ENCODE measurements around the gene PTPRM.
A peak's percentile ranks its signal among the peaks of the same experiment; 100 is the strongest.

Gene PTPRM

GRCh38 chr18:7626175-7626921 lies 59.2 kb downstream of the PTPRM start:
- Histone ChIP-seq H3K79me2 (ENCODE audit: insufficient read depth, low read depth) (no peaks in the 10 kb centered on the region), H2AFZ (ENCODE audit: low read depth) (no peak overlapping the region), H3K9ac (no peak overlapping the region), H3K4me1 (ENCODE audit: low read depth, poor library complexity, severe bottlenecking) (peaks cover 32% of the 10 kb centered on the region), H4K20me1 (ENCODE audit: insufficient read depth) (no peaks in the 10 kb centered on the region), H3K27me3 (ENCODE audit: insufficient read depth, low read depth) (no peaks in the 10 kb centered on the region), H3K4me3 (IDR thresholded peaks at IDR 0.05; ENCODE audit: insufficient read depth, low read depth, low read length) (no peak overlapping the region), H3K4me2 (no peak overlapping the region), H3K36me3 (ENCODE audit: insufficient read depth) (no peaks in the 10 kb centered on the region), H3K27ac (no peak overlapping the region)
- TF ChIP-seq CTCF (conservative IDR thresholded peaks at IDR 0.05; ENCODE audit: low read depth, low read length): no peak

- H3K4me2 ChIP-seq: no peak overlapping the region
- no peak for TF ChIP-seq CTCF (conservative IDR thresholded peaks at IDR 0.05; ENCODE audit: low read depth, low read length)
Observed at GRCh38 chr18:7626922-7627440, 59.9 kb downstream of the PTPRM start.

GRCh38 chr18:7629416-7629815 lies 62.3 kb downstream of the PTPRM start:
- Histone ChIP-seq H2AFZ (ENCODE audit: low read depth) (no peak overlapping the region), H3K9ac (no peak overlapping the region), H3K4me3 (IDR thresholded peaks at IDR 0.05; ENCODE audit: insufficient read depth, low read depth, low read length) (no peak overlapping the region), H4K20me1 (ENCODE audit: insufficient read depth) (no peaks in the 10 kb centered on the region), H3K36me3 (ENCODE audit: insufficient read depth) (no peaks in the 10 kb centered on the region), H3K4me2 (peak overlapping the region; percentile 37; the same call in 1 of the 2 replicates), H3K4me1 (ENCODE audit: low read depth, poor library complexity, severe bottlenecking) (peaks cover 34% of the 10 kb centered on the region), H3K27me3 (ENCODE audit: insufficient read depth, low read depth) (no peaks in the 10 kb centered on the region), H3K79me2 (ENCODE audit: insufficient read depth, low read depth) (no peaks in the 10 kb centered on the region), H3K27ac (no peak overlapping the region)
- no peak for TF ChIP-seq CTCF (conservative IDR thresholded peaks at IDR 0.05; ENCODE audit: low read depth, low read length)

More at GRCh38 chr18:7626922-7627440, 59.9 kb downstream of the PTPRM start:
- Histone ChIP-seq H4K20me1 (ENCODE audit: insufficient read depth) (no peaks in the 10 kb centered on the region), H3K36me3 (ENCODE audit: insufficient read depth) (no peaks in the 10 kb centered on the region), H3K4me3 (IDR thresholded peaks at IDR 0.05; ENCODE audit: insufficient read depth, low read depth, low read length) (no peak overlapping the region), H3K4me1 (ENCODE audit: low read depth, poor library complexity, severe bottlenecking) (peaks cover 34% of the 10 kb centered on the region), H3K27me3 (ENCODE audit: insufficient read depth, low read depth) (no peaks in the 10 kb centered on the region), H3K79me2 (ENCODE audit: insufficient read depth, low read depth) (no peaks in the 10 kb centered on the region), H3K9ac (no peak overlapping the region), H2AFZ (ENCODE audit: low read depth) (no peak overlapping the region), H3K27ac (no peak overlapping the region)

GRCh38 chr18:7630731-7631442 lies 63.8 kb downstream of the PTPRM start:
- Histone ChIP-seq H3K4me1 (ENCODE audit: low read depth, poor library complexity, severe bottlenecking) (peaks cover 34% of the 10 kb centered on the region), H2AFZ (ENCODE audit: low read depth) (no peak overlapping the region), H3K79me2 (ENCODE audit: insufficient read depth, low read depth) (no peaks in the 10 kb centered on the region), H3K27ac (no peak overlapping the region), H3K4me3 (IDR thresholded peaks at IDR 0.05; ENCODE audit: insufficient read depth, low read depth, low read length) (no peak overlapping the region), H4K20me1 (ENCODE audit: insufficient read depth) (no peaks in the 10 kb centered on the region), H3K27me3 (ENCODE audit: insufficient read depth, low read depth) (no peaks in the 10 kb centered on the region), H3K4me2 (no peak overlapping the region; the same call in 1 of the 2 replicates), H3K36me3 (ENCODE audit: insufficient read depth) (no peaks in the 10 kb centered on the region), H3K9ac (no peak overlapping the region)
- no peak for TF ChIP-seq CTCF (conservative IDR thresholded peaks at IDR 0.05; ENCODE audit: low read depth, low read length)

Data from KMS-11 (cell line).